Measurements from ENCODE around the gene TMEM109.

Gene TMEM109

GRCh38 chr11:60935676-60936442 is 21.9 kb downstream of the TMEM109 start:
- POLR2A ChIA-PET = no interaction called here
- TF ChIP-seq ARNT (IDR thresholded peaks at IDR 0.05) = no peak

GRCh38 chr11:60936467-60937143 is 22.6 kb downstream of the TMEM109 start:
- CTCF ChIA-PET = no interaction called here
- DNase-seq (ENCODE audit: extremely low spot score) = no peak
- POLR2A ChIA-PET = no interaction called here
- no peak for TF ChIP-seq FOXM1 (IDR thresholded peaks at IDR 0.05; ENCODE audit: borderline replicate concordance)
- no peak for TF ChIP-seq SUZ12 (IDR thresholded peaks at IDR 0.05)
- TF ChIP-seq HDGF (IDR thresholded peaks at IDR 0.05; ENCODE audit: borderline replicate concordance) = no peak
- TF ChIP-seq PKNOX1 (IDR thresholded peaks at IDR 0.05) = no peak
- no peak for TF ChIP-seq L3MBTL2 (conservative IDR thresholded peaks at IDR 0.05)
- no peak for TF ChIP-seq LEF1 (IDR thresholded peaks at IDR 0.05; ENCODE audit: borderline replicate concordance)
- TF ChIP-seq ELF4 (IDR thresholded peaks at IDR 0.05) = no peak
- no peak for TF ChIP-seq FOXA1 (IDR thresholded peaks at IDR 0.05)
- no peak for TF ChIP-seq TARDBP (IDR thresholded peaks at IDR 0.05)
- no peak for TF ChIP-seq ARNT (IDR thresholded peaks at IDR 0.05)
- no peak for TF ChIP-seq FOXK2 (IDR thresholded peaks at IDR 0.05)
- no peak for TF ChIP-seq CTBP1 (IDR thresholded peaks at IDR 0.05; ENCODE audit: borderline replicate concordance)
- TF ChIP-seq SP1 (IDR thresholded peaks at IDR 0.05) = no peak
- TF ChIP-seq NFRKB (IDR thresholded peaks at IDR 0.05) = no peak

More at GRCh38 chr11:60935676-60936442, 21.9 kb downstream of the TMEM109 start:
- CTCF ChIA-PET = no interaction called here
- no peak for DNase-seq (ENCODE audit: extremely low spot score)

- no peak for TF ChIP-seq NFRKB (IDR thresholded peaks at IDR 0.05)
- TF ChIP-seq FOXA1 (IDR thresholded peaks at IDR 0.05) = no peak
- TF ChIP-seq PKNOX1 (IDR thresholded peaks at IDR 0.05) = no peak
- TF ChIP-seq SP1 (IDR thresholded peaks at IDR 0.05) = no peak
- no peak for TF ChIP-seq FOXK2 (IDR thresholded peaks at IDR 0.05)
- no peak for TF ChIP-seq LEF1 (IDR thresholded peaks at IDR 0.05; ENCODE audit: borderline replicate concordance)
- no peak for TF ChIP-seq TARDBP (IDR thresholded peaks at IDR 0.05)
- TF ChIP-seq ZNF384 (IDR thresholded peaks at IDR 0.05) = no peak
- no peak for TF ChIP-seq FOXM1 (IDR thresholded peaks at IDR 0.05; ENCODE audit: borderline replicate concordance)
- TF ChIP-seq CTBP1 (IDR thresholded peaks at IDR 0.05; ENCODE audit: borderline replicate concordance) = no peak
- ChIA-PET POLR2A (no interaction called here), CTCF (no interaction called here)
- DNase-seq (ENCODE audit: extremely low spot score) = no peak
Observed at GRCh38 chr11:60937144-60937527, 23.2 kb downstream of the TMEM109 start.

GRCh38 chr11:60937811-60938210 is 23.9 kb downstream of the TMEM109 start:
- CTCF ChIA-PET = no interaction called here
- no peak for DNase-seq (ENCODE audit: extremely low spot score)
- POLR2A ChIA-PET = no interaction called here
- no peak for TF ChIP-seq ELF4 (IDR thresholded peaks at IDR 0.05)
- no peak for TF ChIP-seq ARNT (IDR thresholded peaks at IDR 0.05)
- no peak for TF ChIP-seq PKNOX1 (IDR thresholded peaks at IDR 0.05)
- TF ChIP-seq FOXA1 (IDR thresholded peaks at IDR 0.05) = no peak
- no peak for TF ChIP-seq L3MBTL2 (conservative IDR thresholded peaks at IDR 0.05)
- TF ChIP-seq HDGF (IDR thresholded peaks at IDR 0.05; ENCODE audit: borderline replicate concordance) = no peak
- TF ChIP-seq TARDBP (IDR thresholded peaks at IDR 0.05) = no peak
- no peak for TF ChIP-seq ZNF384 (IDR thresholded peaks at IDR 0.05)
- TF ChIP-seq FOXM1 (IDR thresholded peaks at IDR 0.05; ENCODE audit: borderline replicate concordance) = no peak
- TF ChIP-seq SUZ12 (IDR thresholded peaks at IDR 0.05) = no peak
- TF ChIP-seq BHLHE40 (IDR thresholded peaks at IDR 0.05; ENCODE audit: borderline replicate concordance) = no peak
- no peak for TF ChIP-seq FOXK2 (IDR thresholded peaks at IDR 0.05)
- no peak for TF ChIP-seq LEF1 (IDR thresholded peaks at IDR 0.05; ENCODE audit: borderline replicate concordance)
- no peak for TF ChIP-seq CTBP1 (IDR thresholded peaks at IDR 0.05; ENCODE audit: borderline replicate concordance)
- TF ChIP-seq NFRKB (IDR thresholded peaks at IDR 0.05) = no peak
- no peak for TF ChIP-seq SP1 (IDR thresholded peaks at IDR 0.05)

- DNase-seq (ENCODE audit: extremely low spot score) = no peak
- POLR2A ChIA-PET = no interaction called here
- TF ChIP-seq ZNF384 (IDR thresholded peaks at IDR 0.05) (no peak), FOXM1 (IDR thresholded peaks at IDR 0.05; ENCODE audit: borderline replicate concordance) (no peak), SUZ12 (IDR thresholded peaks at IDR 0.05) (no peak), ARNT (IDR thresholded peaks at IDR 0.05) (no peak), LEF1 (IDR thresholded peaks at IDR 0.05; ENCODE audit: borderline replicate concordance) (no peak), CTBP1 (IDR thresholded peaks at IDR 0.05; ENCODE audit: borderline replicate concordance) (no peak), PKNOX1 (IDR thresholded peaks at IDR 0.05) (no peak), FOXK2 (IDR thresholded peaks at IDR 0.05) (no peak), ELF4 (IDR thresholded peaks at IDR 0.05) (no peak), L3MBTL2 (conservative IDR thresholded peaks at IDR 0.05) (no peak), TARDBP (IDR thresholded peaks at IDR 0.05) (no peak), NFRKB (IDR thresholded peaks at IDR 0.05) (no peak), FOXA1 (IDR thresholded peaks at IDR 0.05) (no peak), HDGF (IDR thresholded peaks at IDR 0.05; ENCODE audit: borderline replicate concordance) (no peak)
- CTCF ChIA-PET = no interaction called here
Observed at GRCh38 chr11:60938500-60938899, 24.5 kb downstream of the TMEM109 start.

Data from HEK293T (cell line).